Esophagus (tissue), 2 donors: Measurements from ENCODE around the gene ACSM5. TPM values are rescaled to one million over a fixed set of nuclear protein-coding genes. Genes with fewer than 3 reads are reported as not detected.

Source experiments
- H3K27ac ChIP-seq, 2 donors: one replicate each; pipeline ENCODE4 v1.5.1; 2013; ENCODE audit warnings: low read depth in 2 of 2, mild to moderate bottlenecking in 2 of 2, inconsistent platforms in 1 of 2, low read length in 1 of 2, moderate library complexity in 1 of 2
- H3K27me3 ChIP-seq, 2 donors: one replicate each; pipeline ENCODE4 v1.6.1; 2013; ENCODE audit warnings: low read length in 2 of 2, control low read depth in 1 of 2, mild to moderate bottlenecking in 1 of 2; ENCODE audit not compliant: insufficient read depth in 2 of 2, control insufficient read depth in 1 of 2
- H3K36me3 ChIP-seq, 2 donors: one replicate each; pipeline ENCODE4 v1.6.1; 2013; ENCODE audit warnings: low read length in 1 of 2; ENCODE audit not compliant: control insufficient read depth in 2 of 2, insufficient read depth in 2 of 2
- H3K4me1 ChIP-seq, 2 donors: one replicate each; pipeline ENCODE4 v1.6.1; 2013; ENCODE audit warnings: low read length in 1 of 2; ENCODE audit not compliant: control insufficient read depth in 2 of 2, insufficient read depth in 2 of 2
- H3K4me3 ChIP-seq, 2 donors: one replicate each; pipeline ENCODE4 v1.5.1; 2013; ENCODE audit warnings: low read length in 2 of 2, mild to moderate bottlenecking in 2 of 2, low read depth in 1 of 2, moderate library complexity in 1 of 2
- H3K9me3 ChIP-seq, 2 donors: one replicate each; pipeline ENCODE4 v1.6.1; 2013; ENCODE audit warnings: mild to moderate bottlenecking in 2 of 2, low read depth in 1 of 2, low read length in 1 of 2, moderate library complexity in 1 of 2; ENCODE audit not compliant: control insufficient read depth in 2 of 2, insufficient read depth in 1 of 2
- WGBS, 2 donors: extraction: QIAGEN DNeasy Blood & Tissue Kit; methylation state at CpG; one replicate each; pipeline ENCODE4 v1.1.7; 2013; 5-methylcytosine and 5-hydroxymethylcytosine counted together
- polyA plus RNA-seq, 2 donors: library from polyadenylated mRNA; stranded (reverse); fragments of 200-250 nt; gene quantifications; one replicate each; pipeline ENCODE4 v1.2.3, GENCODE V29; 2013
- donor health status: healthy with polysubstance abuse.
- donor health status: Bipolar disorder and iron deficiency.

The ACSM5 gene
- polyA plus RNA-seq, 2 donors: 0.26 to 0.58 TPM

DNA sequence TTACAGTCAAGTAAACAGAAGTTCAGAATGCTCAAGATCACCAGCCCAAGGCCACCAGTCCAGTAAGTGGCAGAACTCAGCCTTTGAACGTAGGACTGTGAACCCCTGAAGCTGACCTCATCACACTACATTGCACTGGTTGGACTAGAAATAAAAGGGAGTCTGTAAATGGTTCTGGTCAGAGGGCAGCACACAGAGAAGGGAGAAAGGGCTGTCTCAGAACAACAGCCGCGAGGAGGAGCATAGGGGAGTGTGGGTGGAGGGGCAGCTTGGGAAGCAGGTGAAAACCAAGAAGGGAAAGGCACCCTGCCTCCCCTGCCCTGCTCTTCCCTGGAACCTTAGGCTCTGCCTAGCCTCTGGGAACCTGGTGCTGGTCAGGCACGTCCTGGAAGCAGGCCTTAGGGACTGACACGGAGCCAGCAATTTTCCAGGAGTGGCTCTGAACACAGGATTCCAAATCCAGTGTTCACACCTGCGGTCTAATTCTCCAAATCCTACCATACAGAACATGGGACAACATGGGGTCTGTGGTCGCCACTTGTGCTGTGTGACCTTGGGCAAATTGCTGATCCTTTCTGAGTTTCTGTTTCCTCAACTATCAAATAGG is 11.8 kb upstream of the ACSM5 start:
- 72 to 76% methylated on average over 7 of the region's 7 CpGs for WGBS, 2 donors
- Histone ChIP-seq H3K9me3 (no peaks in the 10 kb centered on the region), H3K36me3 (no peaks in the 10 kb centered on the region), H3K27me3 (no peaks in the 10 kb centered on the region), H3K4me3 (no peak overlapping the region), H3K27ac (no peak overlapping the region), H3K4me1 (no peaks in the 10 kb centered on the region)

DNA sequence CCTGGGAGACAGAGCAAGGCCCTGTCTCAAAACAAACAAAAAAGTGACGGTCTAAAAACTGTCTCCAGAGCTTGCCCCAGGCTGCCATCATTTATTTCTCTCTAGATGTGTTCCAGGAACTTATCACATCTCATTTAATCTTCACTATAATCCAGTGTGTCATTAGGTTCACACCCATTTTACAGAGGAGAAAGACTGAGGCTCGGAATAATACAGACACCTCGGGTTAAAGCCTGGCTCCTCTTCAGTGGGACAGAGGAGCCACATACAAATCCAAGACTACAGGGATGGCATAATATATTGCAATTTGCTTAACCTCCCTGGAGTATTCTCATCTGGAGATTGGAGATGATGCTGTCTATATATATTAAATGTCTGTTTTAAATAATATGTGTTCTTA is 10.7 kb upstream of the ACSM5 start:
- Histone ChIP-seq H3K27ac (no peak overlapping the region), H3K36me3 (no peaks in the 10 kb centered on the region), H3K27me3 (no peaks in the 10 kb centered on the region), H3K4me1 (no peaks in the 10 kb centered on the region), H3K9me3 (no peaks in the 10 kb centered on the region), H3K4me3 (no peak overlapping the region)
- 65 to 78% methylated on average over 3 of the region's 3 CpGs for WGBS, 2 donors

- Histone ChIP-seq H3K27ac (no peak overlapping the region), H3K4me3 (no peak overlapping the region)
- WGBS, 2 donors: 66 to 67% methylated on average over 7 of the region's 7 CpGs
Observed at GRCh38 chr16:20399185-20399584, 10.1 kb upstream of the ACSM5 start.

GRCh38 chr16:20401066-20401465 is 8.3 kb upstream of the ACSM5 start:
- Histone ChIP-seq H3K27me3 (no peaks in the 10 kb centered on the region), H3K4me3 (no peak overlapping the region), H3K36me3 (no peaks in the 10 kb centered on the region), H3K27ac (no peak overlapping the region), H3K4me1 (no peaks in the 10 kb centered on the region), H3K9me3 (peaks cover 0 to 2% of the 10 kb centered on the region in 2 donors)
- 29 to 35% methylated on average over 2 of the region's 2 CpGs for WGBS, 2 donors

More at GRCh38 chr16:20399185-20399584, 10.1 kb upstream of the ACSM5 start:
- no peaks in the 10 kb centered on the region for H3K36me3 ChIP-seq
- H3K4me1 ChIP-seq: no peaks in the 10 kb centered on the region
- H3K27me3 ChIP-seq: no peaks in the 10 kb centered on the region
- no peaks in the 10 kb centered on the region for H3K9me3 ChIP-seq

GRCh38 chr16:20401475-20402016 is 7.8 kb upstream of the ACSM5 start:
- Histone ChIP-seq H3K36me3 (no peaks in the 10 kb centered on the region), H3K27me3 (no peaks in the 10 kb centered on the region), H3K4me3 (no peak overlapping the region), H3K27ac (no peak overlapping the region), H3K9me3 (peaks cover 0 to 2% of the 10 kb centered on the region in 2 donors), H3K4me1 (no peaks in the 10 kb centered on the region)
- 60% methylated on average over 8 of the region's 8 CpGs for WGBS, 2 donors

DNA sequence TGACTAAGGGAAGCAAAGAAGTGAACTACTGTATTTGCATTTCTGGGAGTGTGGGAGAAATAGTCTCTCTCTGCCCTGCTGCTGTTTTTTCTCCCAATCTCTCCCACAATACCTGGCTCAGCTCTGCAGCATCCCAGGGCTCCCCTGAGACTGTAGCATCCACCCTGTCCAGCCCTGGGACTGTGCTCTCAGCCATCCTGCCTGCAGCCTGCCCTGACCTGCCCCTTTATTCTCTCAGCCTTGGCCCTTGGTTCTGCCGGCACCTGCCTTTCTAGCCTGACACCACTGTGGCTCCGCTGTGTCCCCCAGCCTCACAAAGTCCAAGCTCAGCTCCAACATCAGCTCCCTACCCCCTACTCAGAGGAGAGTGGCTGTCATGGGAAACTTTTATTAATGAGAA is 6.7 kb upstream of the ACSM5 start:
- Histone ChIP-seq H3K27ac (no peak overlapping the region), H3K4me3 (no peak overlapping the region), H3K27me3 (no peaks in the 10 kb centered on the region), H3K9me3 (peaks cover 0 to 2% of the 10 kb centered on the region in 2 donors), H3K36me3 (no peaks in the 10 kb centered on the region), H3K4me1 (no peaks in the 10 kb centered on the region)
- WGBS, 2 donors: 79 to 85% methylated on average over 2 of the region's 2 CpGs

- no peaks in the 10 kb centered on the region for H3K4me1 ChIP-seq
- H3K36me3 ChIP-seq: no peaks in the 10 kb centered on the region
- 84 to 96% methylated on average over 2 of the region's 2 CpGs for WGBS, 2 donors
Observed at GRCh38 chr16:20404637-20405036, 4.7 kb upstream of the ACSM5 start, which contains the start of gene PDILT. Gene PDILT, minus strand, starts transcription at chr16:20404737. Its CDS starts 5,437 bp downstream, at chr16:20399300.

GRCh38 chr16:20410121-20410723 is 888 bp downstream of the ACSM5 start:
- no peak overlapping the region for H3K27ac ChIP-seq
- H3K4me3 ChIP-seq: no peak overlapping the region
- H3K4me1 ChIP-seq: no peaks in the 10 kb centered on the region
- 67 to 76% methylated on average over 6 of the region's 6 CpGs for WGBS, 2 donors
- H3K9me3 ChIP-seq: no peaks in the 10 kb centered on the region
- no peaks in the 10 kb centered on the region for H3K27me3 ChIP-seq
- no peaks in the 10 kb centered on the region for H3K36me3 ChIP-seq

More at GRCh38 chr16:20404637-20405036, 4.7 kb upstream of the ACSM5 start, which contains the start of gene PDILT:
- H3K4me3 ChIP-seq: no peak within 1 kb of the TSS
- H3K9me3 ChIP-seq: peaks cover 0 to 2% of the 10 kb centered on the region in 2 donors
- H3K27me3 ChIP-seq: no peaks in the 10 kb centered on the region
- no peak within 1 kb of the TSS for H3K27ac ChIP-seq

- Histone ChIP-seq H3K4me3 (no peak overlapping the region), H3K27me3 (no peaks in the 10 kb centered on the region), H3K27ac (no peak overlapping the region), H3K9me3 (no peaks in the 10 kb centered on the region), H3K4me1 (no peaks in the 10 kb centered on the region), H3K36me3 (no peaks in the 10 kb centered on the region)
- WGBS, 2 donors: 80 to 89% methylated on average over 2 of the region's 2 CpGs
Observed at GRCh38 chr16:20411055-20411454, 1.7 kb downstream of the ACSM5 start.

- 63 to 67% methylated on average over 1 of the region's 1 CpG for WGBS, 2 donors
- H3K4me3 ChIP-seq: no peak overlapping the region
- no peak overlapping the region for H3K27ac ChIP-seq
- H3K4me1 ChIP-seq: no peaks in the 10 kb centered on the region
- H3K36me3 ChIP-seq: no peaks in the 10 kb centered on the region
- no peaks in the 10 kb centered on the region for H3K27me3 ChIP-seq
- H3K9me3 ChIP-seq: no peaks in the 10 kb centered on the region
Observed at GRCh38 chr16:20415541-20415940, 6.2 kb downstream of the ACSM5 start.
